HT-29 (cell line): ENCODE measurements around the gene ZNF500. TPM values are rescaled to one million over a fixed set of nuclear protein-coding genes. Genes with fewer than 3 reads are reported as not detected.
"Not testable (repeated sequence)": the region's sequence is repeated elsewhere in the genome, so short reads cannot be mapped to it uniquely, and the experiment has no call there.

Experiments
- DNase-seq: peaks from one replicate; pipeline ENCODE4 v3.0.0-alpha.2; 2015; ENCODE audit warnings: low spot score
- total RNA-seq: library from RNA; depleted of rRNA; stranded (reverse); fragments of >200 nt; shearing (Covaris generic); gene quantifications from 2 replicates; pipeline ENCODE4 v1.2.3, GENCODE V29; 2014

Gene ZNF500
- total RNA-seq, 1 experiment from 2014 or later = 30.4 TPM

DNA sequence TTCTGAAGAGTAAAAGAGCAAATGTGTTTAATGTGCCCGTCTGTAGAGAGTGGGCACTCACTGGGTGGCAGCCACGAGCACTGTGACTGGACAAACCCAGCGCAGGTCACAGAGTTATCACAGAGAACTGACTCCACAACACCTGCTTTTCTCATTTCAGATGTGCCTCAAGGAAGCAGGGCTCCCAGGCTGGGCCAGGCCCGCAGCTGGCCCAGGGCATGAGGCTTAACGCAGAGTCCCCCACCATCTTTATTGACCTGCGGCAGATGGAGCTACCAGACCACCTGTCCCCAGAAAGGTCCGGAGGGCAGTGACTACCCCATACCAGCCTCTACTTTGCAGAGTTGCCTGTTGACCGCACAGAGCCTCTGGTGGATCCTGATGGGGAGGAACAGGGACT, 20.7 kb downstream of the ZNF500 start:
- peak; percentile 7 for DNase-seq

DNA sequence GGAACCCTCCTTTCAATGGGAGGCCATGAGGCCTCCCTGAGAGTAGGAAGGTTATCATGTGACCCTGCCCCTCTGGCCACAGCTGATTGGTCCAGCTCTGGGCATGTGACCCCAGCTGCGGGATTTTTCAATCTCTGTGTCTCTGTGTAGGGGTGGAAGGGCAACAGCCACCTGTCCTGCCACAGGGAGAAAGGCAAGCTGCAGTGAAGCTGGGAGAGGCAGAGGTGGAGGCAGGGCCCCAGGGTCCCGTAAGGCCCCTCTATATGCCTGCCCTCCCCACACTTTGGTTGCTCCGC, 21.7 kb downstream of the ZNF500 start:
- no peak for DNase-seq

DNA sequence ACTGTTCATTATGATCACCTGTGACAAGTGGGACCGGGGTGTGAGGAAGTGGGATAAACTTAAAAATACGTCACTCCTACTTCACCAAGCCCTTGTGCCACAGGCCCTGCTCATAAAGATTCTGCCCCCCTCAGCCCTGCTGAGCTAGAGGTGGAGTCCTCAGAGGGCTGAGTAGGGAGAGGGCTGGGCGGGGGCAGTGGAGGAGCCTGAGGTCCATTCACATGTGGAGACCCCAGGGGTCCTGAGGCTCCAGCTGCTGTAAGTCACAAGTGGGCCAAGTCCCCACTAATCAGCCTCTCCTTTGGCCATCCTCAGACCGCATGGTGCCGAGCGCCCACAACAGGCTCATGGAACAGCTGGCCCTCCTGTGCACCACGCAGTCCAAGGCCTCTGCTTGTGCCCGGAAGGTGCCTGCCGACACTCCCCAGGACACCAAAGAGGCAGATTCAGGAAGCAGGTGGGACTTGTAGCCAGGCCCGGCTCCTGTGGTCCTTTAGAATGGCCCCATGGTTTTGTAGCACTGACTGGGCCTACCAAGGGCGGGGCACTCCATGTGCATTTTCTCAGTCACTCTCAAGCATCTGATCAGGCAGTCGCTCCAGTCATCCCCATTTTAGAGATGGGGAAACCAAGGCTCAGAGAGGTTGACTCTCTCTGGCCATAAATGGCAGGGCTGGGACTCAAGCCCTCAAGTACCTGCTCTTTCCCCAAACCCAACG, 22.2 kb downstream of the ZNF500 start:
- DNase-seq = no peak

DNA sequence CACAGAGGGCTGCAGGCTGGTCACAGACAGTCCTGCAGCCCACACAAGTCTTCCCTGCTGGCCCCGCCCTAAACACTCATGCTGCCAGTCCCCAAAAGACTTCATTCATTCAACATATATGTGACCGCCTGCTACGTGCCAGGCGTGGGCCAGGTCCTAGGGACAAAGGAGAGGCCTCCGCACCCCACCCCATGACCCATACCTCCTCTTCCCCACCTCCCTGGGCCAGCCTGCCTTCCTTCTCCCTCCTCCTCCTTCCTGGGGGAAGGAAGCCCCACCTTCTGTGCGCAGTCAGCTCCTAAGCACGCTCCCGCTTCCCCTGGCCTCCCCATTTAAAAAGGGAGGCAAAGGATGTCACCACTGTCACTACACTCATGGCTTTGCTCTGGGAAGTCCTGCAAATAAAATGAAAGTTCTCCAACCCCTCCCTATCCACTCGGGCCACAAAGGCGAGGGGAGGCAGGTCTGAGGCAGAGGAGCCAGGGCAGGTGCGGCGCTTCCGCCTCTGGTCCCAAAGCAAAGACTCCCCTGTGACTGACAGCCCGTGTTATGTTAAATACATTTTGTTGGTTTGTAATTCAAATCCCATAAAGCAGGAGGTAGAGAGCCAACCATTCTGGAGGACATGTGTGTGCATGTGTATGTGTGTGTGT, 23.6 kb downstream of the ZNF500 start:
- no peak for DNase-seq

DNA sequence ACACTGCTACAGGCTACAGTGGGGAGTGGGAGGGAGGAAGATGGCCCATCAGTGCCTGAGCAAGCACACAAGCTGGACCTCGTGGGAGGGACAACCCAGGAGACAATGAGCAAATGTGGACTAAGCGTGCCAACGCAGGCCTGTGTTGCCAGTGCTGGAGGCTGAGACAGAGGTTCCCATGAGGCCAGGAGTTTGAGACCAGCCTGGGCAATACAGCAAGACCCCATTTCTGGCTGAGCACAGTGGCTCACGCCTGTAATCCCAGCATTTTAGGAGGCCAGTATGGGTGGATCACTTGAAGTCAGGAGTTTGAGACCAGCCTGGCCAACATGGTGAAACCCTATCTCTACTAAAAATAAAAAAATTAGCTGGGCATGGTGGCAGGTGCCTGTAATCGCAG, 28.6 kb downstream of the ZNF500 start:
- not testable (repeated sequence) for DNase-seq

DNA sequence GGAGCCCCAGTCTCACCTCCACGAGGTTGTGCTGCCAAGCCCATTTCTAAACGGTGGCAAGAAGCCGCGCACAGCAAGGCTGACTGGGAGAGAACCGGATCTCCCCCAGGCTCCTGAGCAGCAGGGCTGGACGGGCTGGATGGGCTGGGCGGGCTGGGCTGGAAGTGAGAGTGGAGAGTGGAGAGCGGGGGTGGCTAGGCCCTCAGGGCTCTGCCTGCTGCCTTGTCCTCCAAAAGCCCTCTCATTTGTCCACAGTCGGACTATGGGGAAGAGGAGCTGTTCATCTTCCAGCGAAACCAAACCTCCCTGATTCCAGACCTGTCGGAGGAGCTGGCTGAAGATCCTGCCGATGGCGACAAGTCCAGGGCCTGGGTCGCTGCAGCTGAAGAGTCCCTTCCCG, 29.4 kb downstream of the ZNF500 start:
- no peak for DNase-seq

DNA sequence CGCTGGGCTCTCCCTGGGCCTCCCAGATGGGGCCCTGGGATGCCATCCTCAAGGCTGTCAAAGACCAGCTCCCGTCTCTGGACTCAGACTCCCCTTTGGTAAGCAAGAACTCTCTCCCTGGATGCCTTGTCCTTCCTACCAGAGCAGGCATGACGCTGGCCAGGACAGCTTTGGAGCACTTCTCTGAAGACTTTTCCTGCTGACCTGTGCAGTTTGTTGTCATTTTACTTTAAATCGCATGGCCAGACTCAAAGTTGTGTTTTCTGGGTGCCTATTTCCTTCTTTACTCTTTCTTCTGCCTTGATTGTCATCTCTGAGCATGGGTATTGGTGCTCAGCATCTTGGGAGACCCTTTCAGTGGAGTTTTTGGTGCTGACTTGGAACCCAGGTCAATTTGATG, 30.4 kb downstream of the ZNF500 start:
- DNase-seq = no peak

DNA sequence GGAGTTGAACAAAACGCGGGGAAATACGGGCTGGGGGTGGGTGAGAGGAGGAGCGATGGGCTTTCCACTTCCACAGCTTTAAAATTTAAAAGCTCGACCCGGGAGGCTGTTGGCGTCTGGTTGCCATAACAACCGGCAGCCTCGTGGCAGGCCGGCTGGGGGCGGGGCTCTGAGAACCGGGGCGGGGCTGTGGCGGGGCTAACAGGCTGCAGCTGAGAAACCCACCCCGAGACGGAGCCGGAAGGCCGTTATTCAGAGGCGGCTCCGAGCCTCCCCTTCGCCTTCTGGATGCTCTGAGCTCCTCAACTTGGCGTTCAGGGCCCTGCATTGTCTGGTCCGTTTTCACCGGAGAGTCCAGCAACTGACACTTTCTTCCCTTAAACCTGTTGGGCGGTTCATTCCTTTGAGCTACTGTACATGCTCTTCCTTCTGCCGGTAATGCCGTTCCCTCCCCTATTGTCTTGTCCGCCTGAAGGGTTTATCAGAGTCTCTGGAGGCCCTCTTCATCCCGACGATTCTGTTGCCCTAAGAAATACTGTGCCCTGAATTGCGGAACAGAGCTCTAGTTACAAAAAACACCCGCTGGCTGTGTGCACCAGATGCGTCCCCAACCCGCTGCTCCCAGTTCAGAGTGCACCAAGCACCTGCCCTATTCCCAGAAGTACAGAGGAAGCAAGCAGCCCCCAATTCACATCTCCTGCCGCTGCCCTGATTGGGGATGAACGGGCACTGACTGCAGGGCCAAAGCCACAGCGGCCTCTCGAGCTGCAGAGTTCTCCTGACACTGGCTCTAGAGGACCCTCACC, 32.0 kb downstream of the ZNF500 start:
- peak; percentile 80 for DNase-seq

DNA sequence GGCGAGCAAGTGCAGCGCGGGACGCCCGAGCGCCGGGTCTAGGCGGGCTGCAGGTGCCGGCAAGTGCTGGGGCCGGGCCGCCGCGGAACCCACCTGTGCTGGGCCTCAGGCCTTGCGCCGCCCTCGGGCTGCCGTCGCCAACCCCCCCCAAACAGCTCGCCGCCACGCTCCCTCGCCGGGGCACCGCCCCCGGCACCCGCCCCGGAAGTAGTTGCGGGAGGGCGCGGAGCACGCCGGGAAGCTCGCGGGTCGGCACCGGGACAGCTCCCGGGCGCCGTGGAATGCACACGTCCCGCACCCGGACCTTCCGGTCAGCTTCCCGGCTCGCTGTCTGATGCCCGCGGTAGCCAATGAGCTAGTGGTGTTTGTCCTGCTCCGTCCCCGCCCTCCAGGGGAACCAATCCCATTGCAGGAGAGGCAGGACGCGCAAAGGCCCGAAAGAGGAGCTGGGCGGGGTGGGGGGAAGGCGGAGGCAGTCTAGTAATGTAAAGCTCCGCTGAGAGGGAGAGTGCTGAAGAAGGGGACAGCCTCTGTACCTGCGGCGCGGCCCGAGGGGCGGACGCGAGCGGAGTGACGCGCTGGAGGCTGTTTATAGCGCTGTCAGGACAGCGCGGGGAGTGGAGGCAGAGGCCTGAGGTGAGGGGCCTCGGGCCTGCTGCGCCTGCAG, 32.8 kb downstream of the ZNF500 start, which contains the start of the genes ANKS3 and DNAAF8:
TSS of gene ANKS3 (minus strand) at position 209 of the 667 bp plus-strand sequence. CDS start 4,122 bp downstream, outside the sequence.
TSS of gene DNAAF8 (plus strand) at position 475 of the 667 bp plus-strand sequence. CDS start 1,978 bp downstream, outside the sequence.
- DNase-seq = peak; percentile 96

DNA sequence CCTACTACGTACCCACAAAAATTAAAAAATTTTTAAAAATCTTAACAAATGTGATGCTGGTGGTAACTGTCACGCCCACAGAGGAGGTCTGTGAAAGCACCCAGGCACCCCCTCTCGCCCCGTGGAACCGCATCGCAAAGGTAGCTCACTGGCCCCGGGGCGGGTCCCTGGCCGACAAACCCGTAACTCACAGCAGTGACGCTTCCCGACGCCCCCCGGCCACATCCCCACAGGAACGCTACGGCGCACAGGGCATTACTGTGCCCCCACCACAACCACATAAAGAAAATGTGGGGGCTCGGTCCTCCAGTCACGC, 33.3 kb downstream of the ZNF500 start:
- DNase-seq = no peak

DNA sequence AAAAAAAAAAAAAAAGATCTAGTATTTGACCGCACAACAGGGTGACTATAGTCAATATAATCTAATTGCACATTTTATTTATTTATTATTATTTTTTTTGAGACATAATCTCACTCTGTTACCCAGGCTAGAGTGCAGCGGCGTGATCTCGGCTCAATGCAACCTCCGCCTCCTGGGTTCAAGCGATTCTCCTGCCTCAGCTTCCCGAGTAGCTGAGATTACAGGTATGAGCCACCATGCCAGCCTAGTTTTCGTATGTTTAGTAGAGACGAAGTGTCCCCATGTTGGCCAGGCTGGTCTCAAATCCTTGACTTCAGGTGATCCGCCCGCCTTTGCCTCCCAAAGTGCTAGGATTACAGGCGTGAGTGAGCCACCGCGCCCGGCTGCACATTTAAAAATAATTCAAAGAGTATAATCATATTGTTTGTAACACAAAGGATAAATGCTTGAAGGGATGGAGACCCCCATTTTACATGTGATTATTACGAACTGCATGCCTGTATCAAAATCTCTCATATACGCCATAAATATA, 33.7 kb downstream of the ZNF500 start:
- DNase-seq = peak; percentile 7

DNA sequence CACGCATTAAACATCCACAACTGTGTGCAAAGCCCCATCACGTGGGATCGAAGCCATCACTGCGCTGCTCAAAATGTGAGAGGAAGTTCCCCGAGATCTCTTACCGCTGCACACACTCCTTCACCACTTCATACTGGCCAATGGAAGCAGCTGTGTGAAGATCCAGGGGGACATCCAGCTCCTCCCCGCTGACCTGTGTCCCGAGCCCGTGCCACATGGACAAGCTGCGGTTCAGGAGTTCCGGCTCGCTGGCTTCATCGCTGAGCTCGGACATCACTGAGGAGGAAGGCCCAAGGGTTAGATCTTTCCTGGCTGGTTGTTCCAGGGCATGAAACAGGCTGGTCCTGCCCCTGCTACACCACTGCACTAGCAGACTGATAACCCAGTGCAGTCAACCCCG, 37.1 kb downstream of the ZNF500 start:
- DNase-seq = no peak

DNA sequence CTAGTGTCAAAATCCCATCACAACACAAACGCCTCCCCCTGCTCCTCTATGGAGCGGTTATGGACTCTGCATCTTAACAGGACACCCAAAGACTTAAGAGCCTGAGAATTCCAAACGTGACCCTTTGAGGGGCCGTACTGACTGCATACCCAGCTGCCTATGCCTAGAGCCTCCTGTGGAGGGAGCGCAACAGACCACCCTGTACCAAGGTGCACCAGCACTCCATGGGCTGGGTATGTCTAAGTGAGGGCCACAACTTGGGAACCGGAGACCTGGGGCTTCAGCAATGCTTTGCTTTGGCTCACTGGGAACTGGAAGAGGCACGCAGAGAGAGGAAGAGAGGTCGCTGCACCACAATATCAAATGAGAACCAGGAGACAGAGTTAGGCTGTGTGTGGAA, 38.3 kb downstream of the ZNF500 start:
- no peak for DNase-seq

DNA sequence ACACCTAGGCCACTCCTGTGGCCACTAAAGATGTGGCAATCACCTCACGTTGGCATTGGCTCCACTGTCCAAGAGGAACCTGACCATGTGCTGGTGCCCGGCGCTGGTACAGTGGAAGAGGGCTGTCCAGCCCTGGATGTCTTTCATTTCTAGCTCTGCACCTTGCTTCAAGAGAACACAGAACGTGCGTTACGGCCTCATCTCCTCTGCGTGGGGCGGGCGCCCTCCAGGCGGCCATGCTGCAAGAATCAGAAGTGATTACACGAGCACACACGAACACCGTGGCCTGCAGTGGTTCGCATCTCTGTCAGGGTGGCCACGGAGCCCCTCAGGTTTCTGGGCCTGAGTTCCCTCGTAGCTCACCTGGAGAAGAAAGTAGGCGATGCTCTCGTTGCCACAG, 40.3 kb downstream of the ZNF500 start:
- DNase-seq = no peak

DNA sequence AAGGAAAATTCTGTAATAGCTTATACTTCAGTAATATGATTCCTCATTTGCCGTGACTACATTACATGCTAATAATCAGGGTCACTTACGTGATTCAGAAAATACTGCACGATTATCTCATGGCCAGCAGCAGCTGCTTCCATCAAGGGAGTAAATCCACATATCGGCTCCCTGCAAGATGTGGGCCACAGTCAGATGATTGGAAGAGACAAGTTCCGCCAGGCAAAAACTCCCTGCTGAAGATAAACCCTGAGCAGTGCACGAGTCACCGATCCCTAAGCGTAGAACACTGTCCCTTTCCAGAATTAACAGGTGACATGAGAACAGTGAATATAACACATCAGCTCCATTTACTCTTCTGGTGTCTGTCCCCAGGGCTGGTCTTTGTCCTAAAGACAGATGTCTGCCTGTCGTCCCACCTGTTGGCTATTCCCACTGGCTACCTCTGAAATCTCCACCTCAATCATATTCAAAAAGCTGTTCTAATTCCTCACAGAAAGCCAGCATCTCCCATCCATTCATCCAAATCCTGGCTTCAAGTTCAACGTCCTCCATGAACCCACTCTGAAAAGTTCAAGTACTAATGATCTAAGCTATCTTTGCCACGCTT, 42.2 kb downstream of the ZNF500 start:
- DNase-seq = no peak

DNA sequence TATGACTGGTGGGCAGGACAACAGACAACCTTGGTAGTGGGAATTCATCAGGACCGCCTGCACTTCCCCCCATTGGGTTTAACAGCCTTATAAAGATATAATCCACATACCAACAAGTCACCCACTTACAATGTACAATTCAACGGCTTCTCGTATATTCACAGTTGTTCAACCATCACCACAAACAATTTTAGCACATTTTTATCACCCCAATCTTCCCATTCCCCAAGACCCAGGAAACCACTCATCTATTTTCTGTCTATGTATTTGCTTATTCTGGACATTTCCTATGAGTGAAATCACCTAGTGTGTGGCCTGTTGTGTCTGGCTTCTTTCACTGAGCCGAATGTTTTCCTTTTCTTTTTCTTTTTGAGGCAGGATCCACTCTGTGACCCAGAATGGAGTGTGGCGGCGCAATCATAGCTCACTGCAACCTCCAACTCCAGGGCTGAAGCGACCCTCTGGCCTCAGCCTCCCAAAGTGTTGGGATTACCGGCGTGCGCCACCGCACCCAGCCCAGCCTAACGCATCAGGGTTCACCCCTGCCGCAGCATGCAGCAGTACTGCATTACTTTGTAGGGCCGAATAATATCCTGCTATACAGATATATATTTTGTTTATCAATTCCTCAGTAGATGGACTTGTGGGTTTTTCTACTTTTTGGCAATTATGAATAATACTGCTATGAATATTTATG, 43.7 kb downstream of the ZNF500 start:
- DNase-seq = no peak

DNA sequence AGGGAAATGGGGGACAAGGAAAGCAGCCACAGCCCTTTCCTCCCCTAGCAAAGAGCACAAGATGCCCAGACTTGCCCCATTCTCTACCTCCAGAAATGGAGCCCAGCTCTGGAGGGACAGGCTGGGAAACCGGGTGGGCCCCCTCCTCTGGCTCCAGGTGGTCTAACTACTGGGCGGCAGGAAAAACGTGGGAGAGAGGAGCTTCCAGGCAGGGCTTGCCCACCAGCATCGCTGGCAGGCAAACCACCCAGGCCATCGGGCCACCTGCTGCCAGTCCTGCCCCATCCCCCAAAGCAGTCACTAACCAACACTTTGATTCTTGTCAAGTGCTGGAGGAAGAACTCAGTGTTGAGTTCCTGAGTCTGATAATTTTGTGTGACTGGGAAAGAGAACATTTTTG, 48.5 kb downstream of the ZNF500 start:
- DNase-seq = no peak

DNA sequence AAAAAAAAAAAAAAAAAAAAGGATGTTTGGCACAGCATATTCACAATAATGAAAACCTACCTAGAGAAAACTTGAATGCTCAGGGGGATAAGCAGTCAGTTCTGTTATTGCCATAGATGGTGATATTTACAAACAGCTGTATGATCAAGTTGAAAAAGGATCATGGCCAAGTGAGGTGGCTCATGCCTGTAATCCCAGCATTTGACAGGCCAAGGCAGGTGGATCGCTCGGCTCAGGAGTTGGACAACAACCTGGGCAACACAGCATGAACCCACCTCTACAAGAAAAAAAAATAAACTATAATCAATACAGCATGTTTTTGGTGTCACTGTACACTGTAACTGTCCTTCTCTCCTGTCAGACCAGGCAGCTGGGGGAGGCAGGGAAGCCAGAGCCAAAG, 52.0 kb downstream of the ZNF500 start:
- DNase-seq = no peak

DNA sequence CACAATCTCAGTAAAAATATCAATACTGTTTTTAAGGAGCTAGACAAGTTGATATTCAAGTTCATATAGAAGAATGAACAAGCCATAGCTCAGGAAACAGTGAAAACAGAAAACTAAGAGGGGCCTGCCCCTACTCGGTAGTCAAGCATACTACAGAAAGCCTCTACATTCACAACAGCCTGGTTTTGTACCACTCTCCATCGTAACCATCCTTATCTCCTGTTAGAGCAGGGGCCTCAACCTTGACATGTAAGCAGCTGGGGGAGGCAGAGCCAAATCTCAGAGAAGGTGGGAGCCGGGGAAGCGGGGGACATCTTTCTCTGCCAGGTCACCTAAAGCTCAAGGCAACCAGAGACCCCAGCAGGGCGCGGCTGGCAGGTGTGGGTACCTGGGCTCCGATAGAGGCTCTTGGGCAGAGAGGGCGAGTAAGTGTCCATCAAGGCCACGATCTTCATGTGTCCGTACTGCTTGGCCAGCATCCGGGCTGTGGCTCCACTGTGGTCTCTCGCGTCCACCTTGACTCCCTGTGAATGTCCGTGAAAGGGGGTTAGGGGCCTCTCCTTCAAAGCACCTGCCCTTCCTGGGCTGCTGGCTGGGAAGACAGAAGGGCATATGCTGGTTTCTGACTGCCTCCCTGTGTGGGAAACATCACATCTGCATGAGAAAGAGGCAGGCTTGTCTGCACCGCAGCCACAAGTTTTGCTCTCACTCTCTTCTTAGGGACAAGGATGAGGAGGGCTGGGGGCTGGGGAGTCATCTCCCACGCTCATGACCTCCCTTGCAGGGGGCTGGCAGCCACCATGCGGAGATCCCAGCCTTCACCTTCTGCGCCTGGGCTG, 53.1 kb downstream of the ZNF500 start:
- no peak for DNase-seq

DNA sequence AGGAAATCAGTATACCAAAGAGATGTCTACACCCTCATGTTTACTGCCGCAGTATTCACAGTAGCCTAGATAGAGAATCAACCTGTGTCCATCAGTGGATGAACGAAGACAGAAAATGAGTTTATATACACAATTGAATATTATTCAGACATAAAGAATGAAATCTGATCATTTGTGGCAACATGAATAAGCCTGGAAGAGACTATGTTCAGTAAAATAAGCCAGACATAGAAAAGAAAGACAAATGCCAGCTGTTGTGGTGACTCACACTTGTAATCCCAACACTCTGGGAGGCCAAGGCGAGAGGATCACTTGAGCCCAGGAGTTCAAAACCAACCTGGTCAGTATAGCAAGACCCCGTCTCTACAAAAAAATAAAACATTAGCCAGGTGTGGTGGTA, 57.5 kb downstream of the ZNF500 start:
- no peak for DNase-seq
